ENCODE results near the gene CHURC1.

DNA sequence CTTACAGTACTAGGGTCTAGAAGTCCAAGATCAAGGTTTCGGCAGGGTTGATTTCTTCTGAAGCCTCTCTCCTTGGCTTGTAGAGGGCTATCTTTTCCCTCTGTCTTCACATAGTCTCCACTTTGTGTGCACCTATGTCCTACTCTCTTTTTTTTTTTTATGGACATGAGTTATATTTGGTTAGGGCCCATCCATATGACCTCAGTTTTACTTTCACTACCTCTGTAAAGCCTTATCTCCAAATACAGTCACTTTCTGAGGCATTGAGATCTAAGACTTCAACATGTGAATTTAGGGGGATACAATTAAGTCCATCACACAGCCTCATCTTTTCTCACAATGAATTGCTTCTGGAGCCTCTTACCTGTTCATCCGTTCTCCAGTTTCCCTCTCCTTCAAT is 28.7 kb upstream of the CHURC1 start:
- TF ChIP-seq, protein P1, sequence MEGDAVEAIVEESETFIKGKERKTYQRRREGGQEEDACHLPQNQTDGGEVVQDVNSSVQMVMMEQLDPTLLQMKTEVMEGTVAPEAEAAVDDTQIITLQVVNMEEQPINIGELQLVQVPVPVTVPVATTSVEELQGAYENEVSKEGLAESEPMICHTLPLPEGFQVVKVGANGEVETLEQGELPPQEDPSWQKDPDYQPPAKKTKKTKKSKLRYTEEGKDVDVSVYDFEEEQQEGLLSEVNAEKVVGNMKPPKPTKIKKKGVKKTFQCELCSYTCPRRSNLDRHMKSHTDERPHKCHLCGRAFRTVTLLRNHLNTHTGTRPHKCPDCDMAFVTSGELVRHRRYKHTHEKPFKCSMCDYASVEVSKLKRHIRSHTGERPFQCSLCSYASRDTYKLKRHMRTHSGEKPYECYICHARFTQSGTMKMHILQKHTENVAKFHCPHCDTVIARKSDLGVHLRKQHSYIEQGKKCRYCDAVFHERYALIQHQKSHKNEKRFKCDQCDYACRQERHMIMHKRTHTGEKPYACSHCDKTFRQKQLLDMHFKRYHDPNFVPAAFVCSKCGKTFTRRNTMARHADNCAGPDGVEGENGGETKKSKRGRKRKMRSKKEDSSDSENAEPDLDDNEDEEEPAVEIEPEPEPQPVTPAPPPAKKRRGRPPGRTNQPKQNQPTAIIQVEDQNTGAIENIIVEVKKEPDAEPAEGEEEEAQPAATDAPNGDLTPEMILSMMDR (IDR thresholded peaks at IDR 0.05), result no peak
- no peak for TF ChIP-seq GABPA (IDR thresholded peaks at IDR 0.05; ENCODE audit: low read depth)

Data from SK-N-SH (cell line).